ENCODE results near the gene KIF18B. TPM values are rescaled to one million over a fixed set of nuclear protein-coding genes. Genes with fewer than 3 reads are reported as not detected.
A peak's percentile ranks its signal among the peaks of the same experiment; 100 is the strongest.

The KIF18B gene
- total and polyA plus RNA-seq, 2 donors (not counting 1 experiment from before 2014, with no cell fraction given): 0.44 to 0.48 TPM

- Histone ChIP-seq H3K27ac (ENCODE audit: low read length in 2 of 2) (no peak overlapping the region), H3K9ac (ENCODE audit: low read length) (no peak overlapping the region), H3K9me3 (ENCODE audit: control extremely low read depth in 1 of 3, control insufficient read depth in 2 of 3, insufficient read depth in 1 of 3, low read length in 2 of 3) (peaks cover 0 to 7% (median 0%) of the 10 kb centered on the region in 3 donors), H3K4me3 (ENCODE audit: control extremely low read depth in 1 of 5, extremely low read depth in 1 of 5, insufficient read depth in 1 of 5, low read depth in 2 of 5, low read length in 4 of 5) (no peak overlapping the region), H3K4me1 (ENCODE audit: control insufficient read depth in 2 of 2, insufficient read depth in 2 of 2, low read length in 2 of 2) (peaks cover 9 to 13% of the 10 kb centered on the region in 2 donors), H3K27me3 (replicated peaks in 1 of 4; ENCODE audit: control extremely low read depth in 1 of 4, control insufficient read depth in 3 of 4, insufficient read depth in 4 of 4, low read length in 3 of 4) (peaks cover 0 to 35% (median 8%) of the 10 kb centered on the region in 4 experiments), H3K4me2 (replicated peaks; ENCODE audit: low read depth, low read length, poor library complexity, severe bottlenecking) (no peak overlapping the region), H4K20me1 (ENCODE audit: control insufficient read depth, insufficient read depth, low read length, poor library complexity, severe bottlenecking) (no peaks in the 10 kb centered on the region), H2AFZ (ENCODE audit: insufficient read depth, low read depth, low read length, poor library complexity, severe bottlenecking) (peak overlapping the region; percentile 41), H3K79me2 (ENCODE audit: control insufficient read depth, insufficient read depth, low read length) (no peaks in the 10 kb centered on the region), H3K36me3 (replicated peaks in 1 of 2; ENCODE audit: control extremely low read depth in 1 of 2, control insufficient read depth in 1 of 2, extremely low read depth in 1 of 2, insufficient read depth in 2 of 2, low read length in 1 of 2) (no peaks in the 10 kb centered on the region)
- TF ChIP-seq CTCF (IDR thresholded peaks at IDR 0.05) (no peak), EZH2 (IDR thresholded peaks at IDR 0.05; ENCODE audit: borderline replicate concordance, insufficient read depth, low read depth, low read length, poor library complexity, severe bottlenecking) (no peak)
- ATAC-seq (ENCODE audit: low read depth): no peak
- Mint-ChIP-seq H3K27me3 (peaks cover 35% of the 10 kb centered on the region), H3K9me3 (ENCODE audit: insufficient read depth) (no peaks in the 10 kb centered on the region), H3K4me1 (peaks cover 16% of the 10 kb centered on the region), H3K27ac (no peak overlapping the region), H3K4me3 (no peak overlapping the region)
- CTCF ChIA-PET: interaction anchor here (1.2 kb wide), 1 partner anchor 185 kb away, joined by 5 read pairs; no protein-coding TSS in a partner anchor
- POLR2A ChIA-PET: no interaction called here
- WGBS (ENCODE audit: insufficient coverage): no CpG with 5 or more reads among the region's 6 CpGs
- intact Hi-C loops (cut with micrococcal nuclease): no loop called here
- DNase-seq: no peak
Measured at GRCh38 chr17:44913676-44914075, 33.9 kb downstream of the KIF18B start.

GRCh38 chr17:44912763-44913544, 34.6 kb downstream of the KIF18B start:
- Histone ChIP-seq H3K9ac (ENCODE audit: low read length) (no peak overlapping the region), H3K4me1 (ENCODE audit: control insufficient read depth in 2 of 2, insufficient read depth in 2 of 2, low read length in 2 of 2) (peaks cover 9 to 13% of the 10 kb centered on the region in 2 donors), H4K20me1 (ENCODE audit: control insufficient read depth, insufficient read depth, low read length, poor library complexity, severe bottlenecking) (no peaks in the 10 kb centered on the region), H3K27me3 (replicated peaks in 1 of 4; ENCODE audit: control extremely low read depth in 1 of 4, control insufficient read depth in 3 of 4, insufficient read depth in 4 of 4, low read length in 3 of 4) (peaks cover 0 to 35% (median 8%) of the 10 kb centered on the region in 4 experiments), H3K9me3 (ENCODE audit: control extremely low read depth in 1 of 3, control insufficient read depth in 2 of 3, insufficient read depth in 1 of 3, low read length in 2 of 3) (peaks cover 0 to 7% (median 0%) of the 10 kb centered on the region in 3 donors), H3K4me3 (ENCODE audit: control extremely low read depth in 1 of 5, extremely low read depth in 1 of 5, insufficient read depth in 1 of 5, low read depth in 2 of 5, low read length in 4 of 5) (no peak overlapping the region), H2AFZ (ENCODE audit: insufficient read depth, low read depth, low read length, poor library complexity, severe bottlenecking) (peak overlapping the region; percentile 41), H3K4me2 (replicated peaks; ENCODE audit: low read depth, low read length, poor library complexity, severe bottlenecking) (no peak overlapping the region), H3K79me2 (ENCODE audit: control insufficient read depth, insufficient read depth, low read length) (no peaks in the 10 kb centered on the region), H3K36me3 (replicated peaks in 1 of 2; ENCODE audit: control extremely low read depth in 1 of 2, control insufficient read depth in 1 of 2, extremely low read depth in 1 of 2, insufficient read depth in 2 of 2, low read length in 1 of 2) (no peaks in the 10 kb centered on the region), H3K27ac (ENCODE audit: low read length in 2 of 2) (no peak overlapping the region)
- Mint-ChIP-seq H3K9me3 (ENCODE audit: insufficient read depth) (no peaks in the 10 kb centered on the region), H3K4me3 (peak overlapping the region; percentile 68), H3K27me3 (peaks cover 37% of the 10 kb centered on the region), H3K4me1 (peaks cover 16% of the 10 kb centered on the region), H3K27ac (no peak overlapping the region)
- intact Hi-C loops (cut with micrococcal nuclease): no loop called here
- ChIA-PET POLR2A (no interaction called here), CTCF (interaction anchor here (1.2 kb wide), 1 partner anchor 186 kb away, joined by 5 read pairs; no protein-coding TSS in a partner anchor)
- WGBS (ENCODE audit: insufficient coverage): 88% methylated on average over 13 of the region's 14 CpGs
- TF ChIP-seq CTCF (IDR thresholded peaks at IDR 0.05) (no peak), EZH2 (IDR thresholded peaks at IDR 0.05; ENCODE audit: borderline replicate concordance, insufficient read depth, low read depth, low read length, poor library complexity, severe bottlenecking) (no peak)
- DNase-seq: no peak
- no peak for ATAC-seq (ENCODE audit: low read depth)
